ENCODE data around the gene CFAP73.

The CFAP73 gene

GRCh38 chr12:113165521-113166450 is 16.3 kb downstream of the CFAP73 start:
- Mint-ChIP-seq H3K9me3 (no peaks in the 10 kb centered on the region), H3K27me3 (no peaks in the 10 kb centered on the region), H3K4me3 (no peak overlapping the region), H3K36me3 (peaks cover 4% of the 10 kb centered on the region), H3K27ac (no peak overlapping the region), H3K4me1 (peaks cover under 1% of the 10 kb centered on the region)

- Mint-ChIP-seq H3K9me3 (no peaks in the 10 kb centered on the region), H3K27me3 (no peaks in the 10 kb centered on the region), H3K4me1 (peaks cover 5% of the 10 kb centered on the region), H3K27ac (no peak overlapping the region), H3K36me3 (peaks cover 10% of the 10 kb centered on the region), H3K4me3 (no peak overlapping the region)
These were observed 18.3 kb downstream of the CFAP73 start for GRCh38 chr12:113167868-113168267.

DNA sequence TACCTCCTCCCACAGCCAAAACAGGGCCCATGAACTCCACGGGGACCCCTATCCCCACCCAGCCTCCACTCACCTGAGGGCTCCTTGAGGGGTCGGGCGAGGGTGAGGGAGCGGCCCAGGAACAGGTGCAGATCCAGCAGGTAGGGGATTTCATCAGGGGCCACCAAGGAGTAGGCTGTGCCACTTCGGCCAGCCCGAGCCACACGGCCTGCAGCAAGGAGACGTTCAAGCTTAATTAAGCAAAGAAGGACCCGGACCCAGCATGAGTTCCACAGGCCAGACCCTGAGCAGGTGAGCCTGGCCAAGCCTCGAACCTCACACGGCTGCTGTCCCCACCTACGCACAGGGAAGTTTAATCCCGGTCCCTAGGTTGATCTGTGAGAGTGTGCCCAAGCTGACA is 20.2 kb downstream of the CFAP73 start:
- peaks cover 14% of the 10 kb centered on the region for H3K36me3 Mint-ChIP-seq
- no peak overlapping the region for H3K4me3 Mint-ChIP-seq
- H3K27me3 Mint-ChIP-seq = no peaks in the 10 kb centered on the region
- H3K4me1 Mint-ChIP-seq = peaks cover 9% of the 10 kb centered on the region
- H3K27ac Mint-ChIP-seq = no peak overlapping the region
- H3K9me3 Mint-ChIP-seq = no peaks in the 10 kb centered on the region

DNA sequence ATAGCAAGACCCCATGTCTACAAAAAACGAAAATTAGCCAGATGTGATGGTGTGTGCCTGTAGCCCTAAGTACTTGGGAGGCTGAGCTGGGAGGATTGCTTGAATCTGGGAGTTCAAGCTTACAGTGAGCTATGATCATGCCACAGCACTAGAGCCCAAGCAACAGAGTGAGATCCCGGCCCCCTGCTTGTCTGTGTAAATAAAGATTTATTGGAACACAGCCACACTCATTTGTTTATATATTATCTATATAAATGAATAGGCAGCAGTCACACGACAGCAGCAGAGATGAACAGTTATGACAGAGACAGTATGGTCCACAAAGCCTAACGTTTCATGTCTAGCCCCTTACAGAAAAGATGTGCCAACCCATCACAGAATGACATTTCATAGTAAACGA is 20.9 kb downstream of the CFAP73 start:
- Mint-ChIP-seq H3K27me3 (no peaks in the 10 kb centered on the region), H3K9me3 (no peaks in the 10 kb centered on the region), H3K27ac (no peak overlapping the region), H3K4me1 (peaks cover 9% of the 10 kb centered on the region), H3K4me3 (no peak overlapping the region), H3K36me3 (peaks cover 16% of the 10 kb centered on the region)

- Mint-ChIP-seq H3K9me3 (no peaks in the 10 kb centered on the region), H3K27ac (no peak overlapping the region), H3K36me3 (peaks cover 16% of the 10 kb centered on the region)
These were observed 21.4 kb downstream of the CFAP73 start for GRCh38 chr12:113170926-113171325.

GRCh38 chr12:113171543-113171942 is 22.0 kb downstream of the CFAP73 start:
- no peak overlapping the region for H3K27ac Mint-ChIP-seq
- H3K36me3 Mint-ChIP-seq = peaks cover 16% of the 10 kb centered on the region
- H3K27me3 Mint-ChIP-seq = no peaks in the 10 kb centered on the region
- H3K9me3 Mint-ChIP-seq = no peaks in the 10 kb centered on the region
- peaks cover 9% of the 10 kb centered on the region for H3K4me1 Mint-ChIP-seq
- H3K4me3 Mint-ChIP-seq = no peak overlapping the region

More at GRCh38 chr12:113170926-113171325, 21.4 kb downstream of the CFAP73 start:
- H3K27me3 Mint-ChIP-seq = no peaks in the 10 kb centered on the region
- H3K4me3 Mint-ChIP-seq = no peak overlapping the region
- peaks cover 9% of the 10 kb centered on the region for H3K4me1 Mint-ChIP-seq

DNA sequence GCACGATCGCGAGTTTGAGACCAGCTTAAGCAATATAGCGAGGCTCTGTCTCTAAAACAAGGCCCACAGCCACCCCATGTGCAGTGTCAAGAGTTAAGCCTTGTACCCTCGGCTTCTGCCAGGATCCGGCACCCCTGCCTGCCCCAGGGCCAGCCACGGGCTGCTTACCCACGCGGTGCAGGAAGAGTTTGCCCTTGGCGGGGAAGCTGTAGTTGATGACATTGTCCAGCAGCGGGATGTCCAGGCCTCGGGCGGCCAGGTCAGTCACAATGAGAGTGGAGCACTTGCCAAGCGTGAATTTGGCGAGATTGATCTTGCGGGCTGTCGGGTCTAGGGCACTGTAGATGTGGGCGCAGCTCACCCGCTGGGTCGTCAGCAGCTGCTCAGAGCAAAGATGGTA is 22.7 kb downstream of the CFAP73 start:
- Mint-ChIP-seq H3K4me3 (no peak overlapping the region), H3K36me3 (peaks cover 23% of the 10 kb centered on the region), H3K9me3 (no peaks in the 10 kb centered on the region), H3K27ac (no peak overlapping the region), H3K4me1 (peaks cover 9% of the 10 kb centered on the region), H3K27me3 (no peaks in the 10 kb centered on the region)

DNA sequence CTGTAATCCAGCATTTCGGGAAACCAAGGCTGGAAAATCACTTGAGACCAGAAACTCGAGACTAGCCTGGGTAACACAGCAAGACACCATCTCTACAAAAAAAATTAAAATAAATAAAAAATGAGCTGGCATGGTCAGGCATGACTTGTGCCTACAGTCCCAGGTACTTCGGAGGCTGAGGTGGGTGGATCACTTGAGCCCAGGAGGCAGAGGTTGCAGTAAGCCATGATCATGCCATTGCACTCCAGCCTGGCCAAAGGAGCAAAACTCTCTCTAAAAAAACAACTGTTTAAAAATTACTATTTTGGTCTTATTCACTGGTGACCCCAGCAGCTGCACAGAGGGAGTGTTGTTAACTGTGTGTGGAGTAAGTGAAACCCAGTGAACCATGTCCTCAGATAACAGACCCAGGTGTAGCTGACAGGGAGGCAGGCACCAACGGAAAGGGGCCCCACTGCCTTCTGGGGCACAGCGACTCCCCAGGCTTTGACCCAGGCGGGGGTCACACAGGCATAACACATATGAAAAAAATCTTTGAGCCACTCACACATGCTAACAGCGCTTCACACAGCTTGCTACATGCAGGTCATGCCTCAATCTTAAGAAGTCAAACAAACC is 23.7 kb downstream of the CFAP73 start:
- peaks cover 9% of the 10 kb centered on the region for H3K4me1 Mint-ChIP-seq
- H3K36me3 Mint-ChIP-seq = peaks cover 27% of the 10 kb centered on the region
- H3K27ac Mint-ChIP-seq = no peak overlapping the region
- no peak overlapping the region for H3K4me3 Mint-ChIP-seq
- H3K9me3 Mint-ChIP-seq = no peaks in the 10 kb centered on the region
- no peaks in the 10 kb centered on the region for H3K27me3 Mint-ChIP-seq

DNA sequence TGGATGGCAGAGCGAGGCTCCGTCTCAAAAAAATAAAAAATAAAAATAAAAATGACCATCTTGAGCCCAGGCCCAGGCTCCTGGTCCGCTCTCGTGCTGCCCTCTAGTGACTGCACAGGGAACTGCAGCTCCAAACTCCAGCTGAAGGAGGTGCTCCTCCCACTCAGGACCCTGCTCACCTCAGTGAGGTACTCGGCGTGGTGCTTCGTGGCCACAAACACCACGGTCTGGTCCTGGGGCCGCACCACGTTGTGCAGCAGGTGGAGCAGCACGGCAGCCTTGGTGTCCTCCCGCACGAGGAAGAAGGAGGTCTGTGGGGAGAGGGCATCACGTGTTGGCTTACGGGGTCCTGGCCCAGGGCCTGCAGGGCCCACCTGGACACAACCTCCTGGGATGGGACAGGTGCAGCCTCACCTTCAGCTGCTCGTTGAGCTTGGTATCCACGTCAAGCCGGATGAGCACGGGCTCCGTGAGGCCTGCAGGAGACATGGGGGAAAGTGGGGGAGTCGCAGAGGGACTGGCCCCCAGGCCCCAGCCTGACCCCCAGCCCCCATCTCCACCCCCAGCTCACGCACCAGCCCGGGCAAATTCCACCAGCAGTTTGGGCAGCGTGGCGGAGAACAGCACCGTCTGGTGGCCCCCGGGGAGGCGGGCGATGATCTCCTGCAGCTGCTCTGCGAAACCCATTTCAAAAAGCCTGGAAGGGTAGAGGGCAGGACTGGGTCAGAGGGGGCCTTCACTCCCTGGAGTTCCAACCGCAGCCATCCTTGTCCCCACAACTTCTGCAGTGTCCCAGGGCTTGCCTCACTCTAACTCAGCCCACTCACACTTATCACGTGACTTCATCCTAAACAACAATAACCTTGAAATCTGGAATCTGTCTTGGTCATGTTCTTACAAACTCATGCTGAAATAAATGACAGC is 25.2 kb downstream of the CFAP73 start:
- Mint-ChIP-seq H3K27me3 (no peaks in the 10 kb centered on the region), H3K4me3 (no peak overlapping the region), H3K36me3 (peaks cover 27% of the 10 kb centered on the region), H3K9me3 (no peaks in the 10 kb centered on the region), H3K4me1 (peaks cover 9% of the 10 kb centered on the region), H3K27ac (no peak overlapping the region)

DNA sequence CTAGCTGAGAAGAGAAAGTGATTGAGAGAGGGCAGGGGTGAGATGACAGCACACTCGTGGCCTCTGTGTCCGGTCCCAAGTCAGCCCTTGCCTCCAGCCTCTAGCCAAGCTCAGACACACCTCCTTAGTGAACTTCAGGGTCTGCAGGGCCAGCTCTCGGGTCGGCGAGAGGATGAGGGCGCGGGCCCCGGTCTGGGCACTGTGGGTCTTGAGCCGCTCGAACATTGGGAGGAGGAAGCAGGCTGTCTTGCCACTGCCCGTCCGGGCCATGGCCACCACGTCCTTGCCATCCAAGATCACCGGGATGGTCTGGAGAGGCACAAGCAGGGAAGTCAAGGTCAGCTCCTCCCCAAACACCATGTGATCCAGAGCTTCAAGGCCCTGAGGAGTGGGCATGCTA is 29.5 kb downstream of the CFAP73 start:
- peaks cover 21% of the 10 kb centered on the region for H3K4me1 Mint-ChIP-seq
- H3K27me3 Mint-ChIP-seq = no peaks in the 10 kb centered on the region
- H3K9me3 Mint-ChIP-seq = no peaks in the 10 kb centered on the region
- no peak overlapping the region for H3K4me3 Mint-ChIP-seq
- H3K27ac Mint-ChIP-seq = peak overlapping the region; percentile 30
- H3K36me3 Mint-ChIP-seq = peaks cover 19% of the 10 kb centered on the region

DNA sequence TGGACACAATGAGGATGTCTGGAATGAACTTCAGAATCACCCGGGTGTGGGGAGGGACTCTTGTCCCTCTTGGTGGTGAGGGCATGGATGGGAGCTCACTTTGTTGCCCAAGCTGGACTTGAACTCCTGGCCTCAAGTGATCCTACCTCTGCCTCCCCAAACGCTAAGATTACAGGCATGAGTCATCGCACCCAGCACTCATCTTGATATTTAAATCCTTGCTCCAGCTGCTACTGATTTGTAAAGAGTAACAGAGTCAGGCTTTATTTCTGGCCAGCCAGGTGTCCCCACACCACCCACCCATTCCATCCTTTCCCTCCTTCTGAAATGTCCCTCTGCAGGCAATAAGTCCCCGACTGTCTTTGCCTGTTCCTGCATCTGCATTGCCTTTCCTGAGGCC is 30.8 kb downstream of the CFAP73 start:
- Mint-ChIP-seq H3K4me1 (peaks cover 20% of the 10 kb centered on the region), H3K9me3 (no peaks in the 10 kb centered on the region), H3K27ac (no peak overlapping the region), H3K36me3 (peaks cover 15% of the 10 kb centered on the region), H3K27me3 (no peaks in the 10 kb centered on the region), H3K4me3 (no peak overlapping the region)

DNA sequence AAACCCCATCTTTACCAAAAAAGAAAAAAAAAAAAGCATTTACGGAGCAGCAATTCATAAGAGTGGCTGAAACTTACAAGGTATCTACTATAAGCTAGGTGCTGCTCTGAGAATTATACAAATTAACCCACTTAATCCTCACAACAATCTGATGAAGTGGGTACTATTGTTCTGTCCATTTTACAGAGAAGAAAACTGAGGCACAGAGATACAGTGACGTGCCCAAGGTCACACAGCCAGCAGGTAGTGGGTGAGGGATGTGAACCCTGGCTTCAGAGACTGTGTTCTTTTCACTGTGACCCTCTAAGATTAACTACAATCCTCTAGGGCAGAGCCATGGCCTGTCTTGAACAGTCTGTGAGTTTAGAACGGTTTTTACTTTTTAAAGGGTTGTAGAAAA is 32.5 kb downstream of the CFAP73 start:
- Mint-ChIP-seq H3K36me3 (peaks cover 12% of the 10 kb centered on the region), H3K27me3 (no peaks in the 10 kb centered on the region), H3K27ac (no peak overlapping the region)

GRCh38 chr12:113183030-113183589 is 33.6 kb downstream of the CFAP73 start:
- peak overlapping the region; percentile 97 for H3K4me3 Mint-ChIP-seq
- H3K4me1 Mint-ChIP-seq = peaks cover 35% of the 10 kb centered on the region
- no peaks in the 10 kb centered on the region for H3K27me3 Mint-ChIP-seq
- no peaks in the 10 kb centered on the region for H3K9me3 Mint-ChIP-seq
- peaks cover 6% of the 10 kb centered on the region for H3K36me3 Mint-ChIP-seq
- H3K27ac Mint-ChIP-seq = no peak overlapping the region

More for the DNA sequence above, 32.5 kb downstream of the CFAP73 start:
- Mint-ChIP-seq H3K9me3 (no peaks in the 10 kb centered on the region), H3K4me1 (peaks cover 30% of the 10 kb centered on the region), H3K4me3 (peak overlapping the region; percentile 42)

- Mint-ChIP-seq H3K27ac (peak overlapping the region; percentile 96), H3K9me3 (no peaks in the 10 kb centered on the region), H3K27me3 (no peaks in the 10 kb centered on the region), H3K4me1 (peaks cover 38% of the 10 kb centered on the region), H3K36me3 (peaks cover 8% of the 10 kb centered on the region), H3K4me3 (peak overlapping the region; percentile 97)
These were observed 34.8 kb downstream of the CFAP73 start for GRCh38 chr12:113184098-113184899.

- Mint-ChIP-seq H3K27ac (peak overlapping the region; percentile 96), H3K9me3 (no peaks in the 10 kb centered on the region), H3K27me3 (no peaks in the 10 kb centered on the region), H3K36me3 (peaks cover 10% of the 10 kb centered on the region), H3K4me1 (peaks cover 40% of the 10 kb centered on the region), H3K4me3 (peak overlapping the region; percentile 97)
These were observed 35.3 kb downstream of the CFAP73 start for GRCh38 chr12:113184900-113185179.

Data from activated naive CD4-positive, alpha-beta T cell treated with anti-CD3 and anti-CD28 coated beads, Interleukin-2, amount 50 U/mL, for 24 hours (primary cell).